HEK293T (cell line): ENCODE measurements around the gene KAT2A.

Experiments used
- ELF4 ChIP-seq: fragments of 450-650 bp; IDR thresholded peaks from 2 replicates; pipeline ENCODE4 v1.6.1; 2017; ENCODE audit warnings: antibody characterized with exemption
- FOXA1 ChIP-seq: fragments of 450-650 bp; IDR thresholded peaks from 2 replicates; pipeline ENCODE4 v1.6.1; 2016; ENCODE audit warnings: mild to moderate bottlenecking
- FOXK2 ChIP-seq: fragments of 450-650 bp; IDR thresholded peaks from 2 replicates; pipeline ENCODE4 v1.6.1; 2016; ENCODE audit warnings: mild to moderate bottlenecking
- FOXM1 ChIP-seq: fragments of 450-650 bp; IDR thresholded peaks from 2 replicates; pipeline ENCODE4 v1.6.1; 2017; ENCODE audit warnings: mild to moderate bottlenecking, borderline replicate concordance
- NFRKB ChIP-seq: fragments of 450-650 bp; IDR thresholded peaks from 2 replicates; pipeline ENCODE4 v1.6.1; 2016; ENCODE audit warnings: mild to moderate bottlenecking, moderate library complexity
- SP1 ChIP-seq: fragments of 450-650 bp; IDR thresholded peaks from 2 replicates; pipeline ENCODE4 v1.6.1; 2017
- SUZ12 ChIP-seq: fragments of 450-650 bp; IDR thresholded peaks from 2 replicates; pipeline ENCODE4 v1.6.1; 2016; ENCODE audit warnings: mild to moderate bottlenecking
- TARDBP ChIP-seq: fragments of 450-650 bp; IDR thresholded peaks from 2 replicates; pipeline ENCODE4 v1.6.1; 2016
- ZNF384 ChIP-seq: fragments of 450-650 bp; IDR thresholded peaks from 2 replicates; pipeline ENCODE4 v1.6.1; 2016
- TF ChIP-seq, protein P1 (sequence below): fragments of 450-650 bp; IDR thresholded peaks from 2 replicates; pipeline ENCODE4 v1.6.1; 2016

DNA sequence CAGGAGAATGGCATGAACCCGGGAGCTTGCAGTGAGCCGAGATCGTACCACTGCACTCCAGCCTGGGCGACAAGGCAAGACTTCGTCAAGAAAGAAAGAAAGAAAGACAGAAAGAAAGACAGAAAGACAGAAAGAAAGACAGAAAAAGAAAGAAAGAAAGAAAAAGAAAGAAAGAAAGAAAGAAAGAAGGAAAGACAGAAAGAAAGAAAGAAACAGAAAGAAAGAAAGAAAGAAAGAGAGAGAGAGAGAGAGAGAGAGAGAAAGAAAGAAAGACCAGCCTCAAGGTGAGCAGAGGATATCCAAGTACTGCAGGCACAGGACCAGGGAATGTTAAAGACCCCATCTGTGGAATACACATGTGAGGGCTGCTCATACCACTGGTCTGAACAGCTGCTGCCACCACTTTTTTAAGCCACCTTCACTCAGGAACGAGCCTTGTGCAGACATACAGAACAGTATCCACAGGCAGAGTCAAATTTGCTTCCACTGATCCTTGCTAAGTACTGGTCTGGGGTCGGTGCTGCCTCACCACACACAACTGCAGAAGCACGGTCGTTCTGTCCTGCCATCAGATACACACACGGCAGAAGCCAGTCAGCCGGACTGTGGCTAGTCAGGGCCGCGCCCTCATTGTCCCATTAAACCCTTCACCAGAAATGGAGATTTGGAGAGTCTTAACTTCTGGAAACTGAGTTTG, 25.9 kb upstream of the KAT2A start:
- TF ChIP-seq FOXM1 = no peak
- no peak for TF ChIP-seq SP1
- TF ChIP-seq ZNF384 = no peak
- TF ChIP-seq FOXK2 = no peak
- no peak for TF ChIP-seq FOXA1
- TF ChIP-seq SUZ12 = no peak
- TF ChIP-seq, protein P1, sequence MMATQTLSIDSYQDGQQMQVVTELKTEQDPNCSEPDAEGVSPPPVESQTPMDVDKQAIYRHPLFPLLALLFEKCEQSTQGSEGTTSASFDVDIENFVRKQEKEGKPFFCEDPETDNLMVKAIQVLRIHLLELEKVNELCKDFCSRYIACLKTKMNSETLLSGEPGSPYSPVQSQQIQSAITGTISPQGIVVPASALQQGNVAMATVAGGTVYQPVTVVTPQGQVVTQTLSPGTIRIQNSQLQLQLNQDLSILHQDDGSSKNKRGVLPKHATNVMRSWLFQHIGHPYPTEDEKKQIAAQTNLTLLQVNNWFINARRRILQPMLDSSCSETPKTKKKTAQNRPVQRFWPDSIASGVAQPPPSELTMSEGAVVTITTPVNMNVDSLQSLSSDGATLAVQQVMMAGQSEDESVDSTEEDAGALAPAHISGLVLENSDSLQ = no peak
- no peak for TF ChIP-seq NFRKB
- TF ChIP-seq ELF4 = no peak
- no peak for TF ChIP-seq TARDBP
